Renal cortex interstitium (tissue), 11 donors: ENCODE results near the gene AKAP7. TPM values are rescaled to one million over a fixed set of nuclear protein-coding genes. Genes with fewer than 3 reads are reported as not detected.
"Not testable (repeated sequence)": the region's sequence is repeated elsewhere in the genome, so short reads cannot be mapped to it uniquely, and the experiment has no call there.

ENCODE experiments used
- DNase-seq, 11 donors: peaks; one replicate each; pipeline ENCODE4 v3.0.0-alpha.2; 2013; ENCODE audit warnings: low read depth in 9 of 11, low spot score in 4 of 11; ENCODE audit errors: extremely low read depth in 1 of 11
- polyA plus RNA-seq, 3 donors: library from polyadenylated mRNA; unstranded; fragments of 120-200 nt; gene quantifications; one replicate each; pipeline ENCODE4 v1.2.1, GENCODE V29; 2013; ENCODE audit not compliant: insufficient read length in 3 of 3

The AKAP7 gene
- polyA plus RNA-seq, 3 donors = 10.4 to 14.8 (median 13.9) TPM

GRCh38 chr6:131226459-131227157, 91.3 kb downstream of the AKAP7 start:
- no peak for DNase-seq

- no peak for DNase-seq
Measured at GRCh38 chr6:131227158-131227543, 91.9 kb downstream of the AKAP7 start.

DNA sequence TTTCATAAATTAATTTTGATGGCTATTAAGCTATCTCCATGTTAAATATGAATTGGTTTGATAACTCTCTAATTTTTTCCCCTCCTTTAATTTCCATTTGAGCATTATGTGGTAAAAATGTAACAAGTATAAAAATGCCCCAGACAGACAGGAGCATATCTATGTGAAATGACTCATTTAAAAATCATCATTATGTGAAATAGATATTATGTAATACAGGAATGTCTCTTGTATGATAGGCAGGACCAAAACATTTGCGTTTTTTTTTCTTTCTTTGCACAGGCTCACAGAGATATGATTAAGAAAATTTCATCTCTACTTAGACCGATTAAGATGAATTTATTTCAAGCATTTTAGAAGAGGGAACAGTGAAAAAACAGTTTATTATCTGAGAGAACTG, 95.8 kb downstream of the AKAP7 start:
- no peak for DNase-seq

DNA sequence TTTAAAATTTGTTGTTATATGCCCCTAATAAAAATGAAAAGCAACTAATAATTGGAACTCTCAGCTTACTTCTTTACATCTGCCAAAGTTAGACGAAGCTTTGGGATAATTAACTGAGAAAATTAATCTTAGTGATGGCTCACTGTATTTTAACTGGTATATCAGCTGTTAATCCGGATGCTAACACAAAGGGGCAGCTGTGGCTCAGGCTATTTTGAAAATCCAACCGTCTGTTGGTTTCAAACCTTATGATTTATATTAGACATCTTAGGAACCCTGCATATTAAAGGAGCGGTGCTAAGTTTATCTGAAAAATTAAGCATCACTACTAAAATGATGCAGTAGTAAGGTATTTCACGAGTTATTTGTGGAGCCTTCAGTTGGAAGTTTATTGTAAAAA, 96.6 kb downstream of the AKAP7 start:
- no peak for DNase-seq

GRCh38 chr6:131244942-131245341, 109.7 kb downstream of the AKAP7 start:
- no peak for DNase-seq

DNA sequence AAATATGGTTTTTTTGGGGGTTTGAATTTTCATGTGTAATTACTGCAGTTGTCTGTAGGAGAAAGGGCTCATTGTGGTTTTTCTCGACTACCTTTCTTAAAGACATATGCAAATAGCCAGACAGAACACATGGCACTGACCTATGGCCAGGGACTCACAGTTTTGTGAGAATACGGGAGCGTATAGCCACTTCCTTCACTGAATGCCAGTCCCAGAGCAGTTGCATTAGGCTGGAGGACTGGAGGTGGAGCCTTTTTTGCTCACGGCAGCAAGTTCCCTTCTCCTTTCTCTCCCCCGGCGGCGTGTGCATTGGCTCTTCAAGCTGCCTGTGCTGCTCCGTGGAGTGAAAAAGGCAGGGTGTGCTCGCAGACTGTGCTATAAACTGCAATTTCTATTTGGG, 114.9 kb downstream of the AKAP7 start:
- peak in 6 of 11 donors; percentile 30 to 57 (median 44) for DNase-seq

- DNase-seq = no peak
Measured at GRCh38 chr6:131250936-131251335, 115.7 kb downstream of the AKAP7 start.

DNA sequence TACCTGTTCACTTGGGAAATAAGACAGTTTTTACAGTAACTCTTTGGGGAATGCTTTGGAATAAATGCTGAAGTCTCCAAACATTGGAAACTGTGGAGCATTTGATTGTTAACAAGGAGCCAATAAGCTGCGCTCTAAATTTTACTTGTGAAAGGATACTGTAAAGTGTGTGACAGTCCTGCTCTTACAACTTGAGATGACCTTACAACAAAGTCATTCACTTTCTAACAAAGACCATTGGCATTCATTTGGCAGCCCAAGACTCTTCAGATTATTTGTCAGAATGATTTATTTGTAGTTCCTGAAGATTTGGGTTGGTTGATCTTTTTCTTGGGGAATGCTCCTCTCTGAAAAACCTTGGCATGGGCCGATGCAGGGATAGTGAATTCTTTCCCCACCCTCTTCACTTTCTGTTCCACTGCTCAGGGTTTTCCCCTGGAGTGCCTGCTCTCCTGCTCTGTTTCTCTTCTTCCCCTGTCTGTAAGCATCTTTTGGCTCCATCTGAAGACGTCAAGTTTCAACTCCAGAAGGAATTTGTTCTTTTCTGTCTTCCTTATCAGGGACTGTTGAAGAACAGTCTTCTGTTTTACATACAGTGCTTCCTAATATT, 116.4 kb downstream of the AKAP7 start:
- no peak for DNase-seq

DNA sequence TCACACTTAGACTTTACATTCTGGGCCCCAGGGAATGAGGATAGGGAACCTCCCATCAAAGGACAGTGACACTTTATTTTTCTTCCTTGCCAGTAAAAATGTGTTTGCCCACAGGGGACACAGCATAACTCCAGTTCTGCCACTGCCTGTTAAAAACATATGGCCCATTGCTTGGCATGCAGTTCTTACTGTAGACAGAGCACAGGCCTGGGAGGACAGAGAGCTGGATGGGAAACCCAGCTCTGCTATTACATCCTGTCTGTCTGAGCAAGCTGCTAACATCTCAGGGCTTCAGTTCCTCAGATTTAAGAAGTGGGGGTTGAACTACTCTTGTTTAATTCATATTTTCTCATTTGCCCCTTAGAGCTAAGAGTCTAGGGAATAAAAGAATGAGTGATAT, 120.2 kb downstream of the AKAP7 start:
- DNase-seq = no peak

DNA sequence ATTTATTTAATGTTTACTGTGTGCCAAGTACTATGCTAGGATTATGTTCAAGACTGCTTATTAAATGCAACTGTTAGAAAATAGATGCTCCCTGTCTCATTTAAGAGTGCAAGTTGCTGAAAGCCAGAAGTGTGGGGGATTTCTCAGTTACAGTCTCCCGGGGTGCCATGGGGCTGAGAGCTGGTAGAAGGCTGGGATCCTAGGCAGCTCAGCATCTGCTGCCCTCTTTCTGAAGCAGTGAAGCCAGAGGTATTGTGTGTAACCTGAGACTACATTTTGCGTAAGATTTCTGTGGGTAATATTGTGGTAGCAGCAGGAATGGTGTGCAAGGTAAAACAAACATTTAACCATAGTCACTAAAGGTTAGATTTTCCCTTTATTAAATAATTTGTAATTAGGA, 120.6 kb downstream of the AKAP7 start:
- no peak for DNase-seq

DNA sequence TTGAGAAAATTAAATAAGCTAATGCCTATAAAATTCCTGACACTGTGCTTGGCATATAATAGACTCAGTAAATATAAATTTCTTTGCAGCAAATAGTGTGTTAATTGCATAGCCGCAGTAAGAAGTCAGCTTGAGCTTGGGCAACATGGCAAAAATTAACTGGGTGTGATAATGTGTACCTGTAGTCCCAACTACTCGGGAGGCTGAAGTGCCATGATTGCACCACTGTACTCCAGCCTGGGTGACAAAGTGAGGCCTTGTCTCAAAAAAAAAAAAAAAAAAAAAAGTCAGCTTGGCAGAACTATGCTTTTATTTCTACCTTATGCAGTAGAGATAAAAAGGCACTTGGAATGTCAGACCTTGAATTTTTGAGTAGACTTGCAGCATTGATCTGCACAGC, 121.8 kb downstream of the AKAP7 start:
- no peak for DNase-seq

DNA sequence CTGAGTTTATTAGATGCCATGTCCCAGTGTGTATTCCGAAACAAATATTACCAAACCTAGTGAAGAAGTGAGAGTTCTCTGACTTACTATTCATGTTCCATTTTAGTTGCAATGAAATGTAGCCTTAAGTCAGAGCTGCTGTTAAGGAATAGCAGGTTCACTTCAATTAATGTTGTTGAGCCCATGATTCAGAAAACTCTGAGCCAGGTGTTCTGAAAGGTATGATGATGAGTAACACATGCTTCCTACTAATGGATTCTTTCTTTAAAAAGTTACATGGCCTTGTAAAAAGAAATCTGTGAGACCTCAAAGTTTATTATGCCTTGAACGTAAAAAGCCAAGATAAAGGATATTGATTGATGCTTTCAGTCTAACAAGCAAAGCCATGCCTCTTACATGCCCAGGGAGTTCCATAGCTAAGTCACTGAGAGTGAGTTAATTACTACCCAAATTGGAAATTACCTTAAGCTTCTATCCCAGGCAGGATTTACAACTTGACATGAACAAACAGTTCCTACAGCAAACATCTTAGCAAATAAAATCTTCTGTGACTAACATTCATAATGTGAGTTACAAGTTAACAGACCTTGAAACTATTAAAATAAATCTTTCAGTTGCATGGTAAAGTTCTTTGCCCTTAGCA, 122.9 kb downstream of the AKAP7 start:
- no peak for DNase-seq

DNA sequence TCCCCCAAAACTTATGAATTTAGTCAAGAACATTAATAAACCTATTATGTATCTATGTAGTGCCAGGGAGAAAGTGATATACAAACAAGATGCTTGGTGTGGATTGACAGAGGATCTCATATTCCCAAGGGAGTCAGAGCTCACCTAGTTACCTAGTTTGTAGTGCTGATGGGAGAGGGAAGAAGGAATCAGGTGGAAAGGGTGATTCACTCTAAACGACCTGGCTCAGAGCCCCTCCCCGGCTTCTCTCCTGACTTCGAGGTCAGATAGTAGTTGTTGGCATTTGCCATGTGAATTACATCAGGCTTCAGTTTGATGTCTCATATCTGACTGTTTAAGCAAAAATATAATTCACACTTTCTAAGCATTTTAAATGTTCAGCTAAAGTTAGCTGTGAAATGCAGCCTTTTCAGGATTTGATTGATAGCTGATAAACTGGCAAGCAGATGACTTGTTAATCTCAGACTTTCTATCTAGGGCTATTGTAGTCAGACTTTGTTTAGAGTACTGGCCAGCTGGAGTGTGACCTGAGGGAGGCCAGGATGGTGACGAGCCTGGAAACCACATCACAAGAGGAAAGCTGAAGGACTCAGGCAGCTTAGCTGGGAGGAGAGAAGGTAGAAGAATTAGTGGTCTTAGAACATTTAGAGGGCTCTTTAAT, 123.7 kb downstream of the AKAP7 start:
- DNase-seq = no peak

GRCh38 chr6:131260960-131261359, 125.7 kb downstream of the AKAP7 start:
- DNase-seq = not testable (repeated sequence)

DNA sequence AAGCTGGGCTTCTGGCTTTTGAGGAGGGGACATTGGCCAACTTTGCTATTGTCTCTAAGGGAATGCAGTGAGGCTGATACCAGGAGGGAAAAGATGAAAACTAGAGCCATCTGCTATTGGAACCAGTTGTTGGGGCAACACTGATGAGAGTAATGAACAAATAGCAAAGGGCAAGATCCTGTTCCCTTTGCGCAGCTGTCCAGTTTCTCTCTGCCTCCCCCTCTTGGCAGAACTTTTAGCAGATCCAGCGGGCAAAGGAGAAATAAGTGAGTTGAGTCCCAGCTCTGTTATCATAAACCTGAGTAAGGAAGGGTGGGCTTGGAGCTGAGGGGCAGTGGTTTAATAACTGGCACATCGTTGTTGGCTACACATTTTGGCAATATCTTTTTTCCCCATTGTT, 126.8 kb downstream of the AKAP7 start:
- DNase-seq = no peak

DNA sequence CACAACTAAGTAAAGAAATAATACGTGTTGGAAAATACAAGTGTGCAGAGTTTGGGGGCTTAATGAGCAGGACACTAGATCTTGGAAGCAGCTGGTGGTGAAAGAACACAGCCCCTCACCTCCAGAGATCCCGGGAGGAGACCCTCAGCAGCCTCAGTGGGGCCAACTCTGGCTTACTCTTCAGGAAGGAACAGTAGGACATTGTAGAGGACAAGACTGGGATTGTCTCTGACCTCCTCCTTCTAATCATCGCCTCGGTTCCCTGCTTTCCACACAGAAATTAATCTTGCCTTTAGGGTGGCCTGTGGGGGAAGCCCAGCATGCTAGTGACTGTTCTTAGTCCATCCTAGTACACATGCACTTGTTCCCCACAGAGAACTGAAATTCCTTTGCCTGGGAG, 130.7 kb downstream of the AKAP7 start:
- no peak for DNase-seq

GRCh38 chr6:131268303-131268702, 133.0 kb downstream of the AKAP7 start:
- DNase-seq = no peak

- DNase-seq = no peak
Measured at GRCh38 chr6:131269565-131270391, 134.5 kb downstream of the AKAP7 start.

DNA sequence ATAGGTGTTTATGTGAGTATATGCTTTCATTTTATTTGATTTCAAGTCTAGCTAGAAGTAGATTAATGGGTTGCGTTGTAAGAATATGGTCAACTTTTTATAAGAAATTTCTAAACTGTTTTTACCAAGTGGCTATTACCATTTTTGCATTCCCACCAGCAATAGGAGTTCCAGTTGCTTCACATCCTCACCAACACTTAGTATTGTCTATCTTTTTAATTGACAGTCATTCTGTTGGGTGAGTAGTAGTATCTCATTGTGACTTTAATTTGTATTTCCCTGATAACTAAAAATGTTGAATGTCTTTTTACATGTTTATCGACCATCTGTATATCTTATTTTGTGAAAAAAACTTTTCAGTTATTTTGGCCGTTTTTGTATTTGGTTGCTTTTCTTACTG, 135.3 kb downstream of the AKAP7 start:
- DNase-seq = no peak
